Measurements from ENCODE around the gene SIAH2.

SIAH2 gene

DNA sequence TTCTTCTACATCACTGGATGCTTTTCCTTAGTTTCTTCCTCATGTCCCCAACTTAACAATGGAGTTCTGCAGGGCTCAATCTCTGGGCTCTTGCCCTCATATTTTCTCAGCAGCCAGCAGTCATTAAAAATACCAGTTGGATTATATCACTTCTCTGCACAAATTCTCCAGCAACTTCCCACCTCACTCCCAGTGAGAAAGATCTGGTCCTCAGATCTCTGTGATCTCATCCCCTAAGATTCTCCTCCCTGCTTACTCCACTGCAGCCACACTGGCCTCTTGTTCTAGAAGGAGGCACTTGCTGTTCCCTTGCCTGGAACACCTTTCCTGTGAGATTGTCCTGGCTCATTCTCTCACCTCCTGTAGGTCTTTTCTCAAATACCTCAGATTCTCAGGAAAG lies 65.3 kb downstream of the SIAH2 start:
- TF ChIP-seq, protein P1, sequence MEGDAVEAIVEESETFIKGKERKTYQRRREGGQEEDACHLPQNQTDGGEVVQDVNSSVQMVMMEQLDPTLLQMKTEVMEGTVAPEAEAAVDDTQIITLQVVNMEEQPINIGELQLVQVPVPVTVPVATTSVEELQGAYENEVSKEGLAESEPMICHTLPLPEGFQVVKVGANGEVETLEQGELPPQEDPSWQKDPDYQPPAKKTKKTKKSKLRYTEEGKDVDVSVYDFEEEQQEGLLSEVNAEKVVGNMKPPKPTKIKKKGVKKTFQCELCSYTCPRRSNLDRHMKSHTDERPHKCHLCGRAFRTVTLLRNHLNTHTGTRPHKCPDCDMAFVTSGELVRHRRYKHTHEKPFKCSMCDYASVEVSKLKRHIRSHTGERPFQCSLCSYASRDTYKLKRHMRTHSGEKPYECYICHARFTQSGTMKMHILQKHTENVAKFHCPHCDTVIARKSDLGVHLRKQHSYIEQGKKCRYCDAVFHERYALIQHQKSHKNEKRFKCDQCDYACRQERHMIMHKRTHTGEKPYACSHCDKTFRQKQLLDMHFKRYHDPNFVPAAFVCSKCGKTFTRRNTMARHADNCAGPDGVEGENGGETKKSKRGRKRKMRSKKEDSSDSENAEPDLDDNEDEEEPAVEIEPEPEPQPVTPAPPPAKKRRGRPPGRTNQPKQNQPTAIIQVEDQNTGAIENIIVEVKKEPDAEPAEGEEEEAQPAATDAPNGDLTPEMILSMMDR (IDR thresholded peaks at IDR 0.05; ENCODE audit: low read depth, low read length) = no peak

DNA sequence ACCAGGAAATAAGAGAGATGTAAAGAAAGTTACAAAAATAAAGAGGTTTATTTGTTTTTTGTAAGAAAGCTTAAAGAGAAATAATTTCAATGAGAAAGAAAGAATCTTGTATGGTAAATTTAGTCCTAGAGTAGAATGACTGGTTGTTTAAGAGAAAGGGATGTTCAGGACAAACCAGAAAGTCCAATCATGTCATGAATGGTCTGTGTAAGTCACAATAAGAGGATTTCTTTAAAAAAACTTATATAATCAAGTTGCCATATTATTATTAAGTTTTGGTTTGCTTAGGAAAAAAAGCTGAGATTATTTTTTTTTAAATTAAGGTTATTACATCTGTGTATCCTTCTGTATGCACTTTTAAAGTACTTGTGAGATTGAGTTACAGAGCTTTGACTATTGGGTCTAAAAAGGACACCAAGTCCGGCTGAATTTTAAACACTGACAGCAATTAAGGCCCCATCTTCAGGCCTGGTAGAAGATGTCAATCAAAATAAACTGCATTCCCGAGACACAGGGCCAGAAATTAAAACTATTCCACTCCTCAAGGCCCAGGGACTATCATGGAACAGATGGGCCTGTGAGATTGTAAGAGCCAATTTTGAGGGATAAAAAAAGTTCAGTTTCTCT lies 71.4 kb downstream of the SIAH2 start:
- no peak for DNase-seq (ENCODE audit: extremely low read depth, low read depth)
- TF ChIP-seq, protein P1 (IDR thresholded peaks at IDR 0.05; ENCODE audit: low read depth, low read length) = no peak

More for the DNA sequence above, 65.3 kb downstream of the SIAH2 start:
- DNase-seq (ENCODE audit: extremely low read depth, low read depth) = no peak
